ENCODE measurements around the gene MOB2.

Gene MOB2

GRCh38 chr11:1456176-1456575, 30.4 kb downstream of the MOB2 start:
- DNase-seq (ENCODE audit: low read depth): no peak

DNA sequence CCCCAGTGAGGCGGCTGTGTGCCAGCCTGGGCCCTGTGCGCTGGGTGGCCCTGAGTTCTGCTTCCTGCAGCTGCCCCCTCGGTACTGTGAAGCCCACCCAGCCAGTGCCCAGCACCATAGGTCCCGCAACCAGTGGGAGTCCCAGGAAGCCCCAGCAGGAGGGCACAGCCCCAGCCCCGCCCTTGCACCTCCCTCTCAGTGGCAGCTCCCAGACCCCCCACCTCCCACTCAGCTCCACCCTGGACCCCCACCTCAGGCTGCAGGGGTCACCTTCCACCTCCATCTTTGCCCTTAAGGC, 30.9 kb downstream of the MOB2 start:
- DNase-seq (ENCODE audit: low read depth): no peak

GRCh38 chr11:1455032-1455762, 31.4 kb downstream of the MOB2 start:
- DNase-seq (ENCODE audit: low read depth): no peak

- DNase-seq (ENCODE audit: low read depth): no peak
Measured at GRCh38 chr11:1454576-1454975, 32.0 kb downstream of the MOB2 start.

- no peak for DNase-seq (ENCODE audit: low read depth)
Measured at GRCh38 chr11:1453611-1454034, 33.0 kb downstream of the MOB2 start.

GRCh38 chr11:1452744-1453143, 33.8 kb downstream of the MOB2 start:
- DNase-seq (ENCODE audit: low read depth): no peak

GRCh38 chr11:1451781-1452470, 34.7 kb downstream of the MOB2 start:
- no peak for DNase-seq (ENCODE audit: low read depth)

- DNase-seq (ENCODE audit: low read depth): no peak
Measured at GRCh38 chr11:1450949-1451710, 35.4 kb downstream of the MOB2 start.

- no peak for DNase-seq (ENCODE audit: low read depth)
Measured at GRCh38 chr11:1450344-1450875, 36.2 kb downstream of the MOB2 start.

- DNase-seq (ENCODE audit: low read depth): no peak
Measured at GRCh38 chr11:1449490-1450243, 36.9 kb downstream of the MOB2 start.

- no peak for DNase-seq (ENCODE audit: low read depth)
Measured at GRCh38 chr11:1448882-1449281, 37.7 kb downstream of the MOB2 start.

DNA sequence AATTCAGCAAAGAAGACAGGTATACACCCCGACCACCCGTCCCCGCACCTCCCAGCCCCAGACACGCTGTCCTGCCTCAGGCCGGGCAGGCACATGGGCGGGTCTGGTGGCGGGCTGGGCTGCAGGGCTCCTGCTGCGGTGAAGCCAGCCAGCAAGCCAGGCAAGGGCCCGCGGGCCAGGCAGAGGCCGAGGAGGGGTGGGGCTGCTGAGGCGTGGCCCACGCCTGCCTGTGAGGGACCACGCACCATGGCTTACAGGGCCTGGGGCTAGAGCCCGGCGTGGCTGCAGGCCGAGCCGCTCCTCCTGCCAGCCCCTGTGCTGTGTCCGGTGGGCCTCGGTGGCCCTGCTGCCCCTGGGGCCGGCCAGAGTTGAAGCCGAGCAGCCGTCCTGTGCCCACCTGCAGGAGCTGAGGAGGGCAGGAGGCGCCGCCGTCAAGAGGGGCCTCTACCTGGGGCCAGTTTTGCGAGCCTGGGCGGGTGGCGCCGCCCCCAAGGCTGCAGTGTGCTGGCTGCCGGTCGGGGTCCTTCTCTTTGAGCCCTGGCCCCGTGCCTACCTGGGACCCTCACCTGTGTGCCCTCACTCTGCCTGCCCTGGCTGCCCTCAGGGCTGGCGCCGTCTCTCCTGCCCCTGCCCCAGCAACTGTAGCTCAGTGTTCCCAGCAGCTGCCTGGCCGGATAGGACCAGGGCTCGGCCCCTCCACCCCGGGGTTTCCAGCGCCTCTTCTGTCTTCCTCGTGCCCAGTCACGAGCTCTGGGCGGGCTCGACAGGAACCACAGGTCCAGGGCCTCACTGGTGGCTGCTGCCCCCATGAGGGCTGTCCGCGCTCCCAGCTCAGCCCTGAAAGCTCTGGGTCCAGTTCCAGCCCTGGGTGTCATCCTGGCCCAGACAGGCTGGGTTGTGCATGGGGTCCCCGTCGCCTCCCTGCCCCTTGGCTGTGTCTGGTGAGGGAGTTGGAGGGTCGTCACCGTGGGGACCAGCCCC, 38.4 kb downstream of the MOB2 start:
- DNase-seq (ENCODE audit: low read depth): no peak

- no peak for DNase-seq (ENCODE audit: low read depth)
Measured at GRCh38 chr11:1446623-1447022, 40.0 kb downstream of the MOB2 start.

DNA sequence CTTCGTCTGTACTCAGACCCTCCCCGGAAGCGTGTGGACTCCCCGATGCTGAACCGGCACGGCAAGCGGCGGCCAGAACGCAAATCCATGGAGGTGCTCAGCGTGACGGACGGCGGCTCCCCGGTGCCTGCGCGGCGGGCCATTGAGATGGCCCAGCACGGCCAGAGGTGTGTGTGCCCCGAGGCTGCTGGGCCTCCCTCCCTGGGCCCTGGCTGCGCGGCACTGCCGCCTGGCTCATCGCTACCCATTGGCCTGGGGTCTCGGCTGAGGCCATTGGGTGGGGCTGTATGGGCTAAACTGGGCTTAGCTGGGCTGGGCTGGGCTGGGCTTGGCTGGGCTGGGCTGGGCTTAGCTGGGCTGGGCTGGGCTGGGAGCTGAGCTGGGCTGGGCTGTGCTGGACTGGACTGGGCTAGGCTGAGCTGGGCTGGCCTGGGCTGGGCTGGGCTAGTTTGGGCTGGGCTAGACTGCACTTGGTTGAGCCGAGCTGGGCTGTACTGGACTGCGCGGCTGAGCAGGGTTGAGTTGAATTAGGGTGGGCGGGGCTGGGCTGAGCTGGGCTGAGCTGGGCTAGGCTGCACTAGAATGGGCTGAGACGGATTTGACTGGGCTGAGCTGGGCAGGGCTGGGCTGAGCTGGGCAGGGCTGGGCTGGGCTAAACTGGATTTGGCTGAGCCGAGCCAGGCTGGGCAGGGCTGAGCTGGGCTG, 40.7 kb downstream of the MOB2 start:
- DNase-seq (ENCODE audit: low read depth): no peak

DNA sequence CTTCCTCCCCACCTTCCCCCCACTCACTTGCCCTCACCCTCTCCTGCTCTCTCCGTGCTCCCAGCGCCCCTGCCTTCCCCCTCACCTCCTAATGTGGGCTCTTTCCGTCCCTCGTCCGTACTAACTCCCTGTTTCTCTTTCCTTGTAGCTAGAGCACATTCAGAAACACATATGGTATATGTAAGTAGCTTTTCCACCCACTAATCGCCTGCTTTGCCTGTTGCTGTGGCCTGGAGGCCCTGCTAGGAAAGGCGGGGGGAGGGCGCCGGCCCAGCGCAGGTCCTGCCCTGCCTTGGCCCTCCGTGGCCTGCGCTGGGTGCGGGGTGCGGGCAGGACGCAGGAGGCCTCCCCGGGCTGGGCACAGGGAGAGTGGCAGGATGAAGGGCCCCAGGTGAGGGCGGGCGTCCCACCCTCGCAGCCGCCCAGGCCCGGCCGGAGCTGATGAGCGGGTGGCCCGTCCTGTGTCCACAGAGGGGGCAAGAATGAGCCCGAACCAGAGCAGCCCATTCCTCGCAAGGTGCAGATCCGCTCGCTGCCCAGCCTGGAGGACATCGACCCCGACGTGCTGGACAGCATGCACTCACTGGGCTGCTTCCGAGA, 41.7 kb downstream of the MOB2 start:
- no peak for DNase-seq (ENCODE audit: low read depth)

GRCh38 chr11:1444321-1444720, 42.3 kb downstream of the MOB2 start:
- DNase-seq (ENCODE audit: low read depth): no peak

GRCh38 chr11:1443737-1444136, 42.8 kb downstream of the MOB2 start:
- DNase-seq (ENCODE audit: low read depth): no peak

- DNase-seq (ENCODE audit: low read depth): no peak
Measured at GRCh38 chr11:1442807-1443366, 43.7 kb downstream of the MOB2 start.

- DNase-seq (ENCODE audit: low read depth): no peak
Measured at GRCh38 chr11:1442163-1442562, 44.4 kb downstream of the MOB2 start.

- DNase-seq (ENCODE audit: low read depth): no peak
Measured at GRCh38 chr11:1440496-1440895, 46.1 kb downstream of the MOB2 start.

Data from activated gamma-delta T cell treated with anti-CD3 and anti-CD28 coated beads, Interleukin-2, amount 50 U/mL, for 16 hours (primary cell).